ENCODE data around the gene ZNF771.
"Not testable (repeated sequence)": the region's sequence is repeated elsewhere in the genome, so short reads cannot be mapped to it uniquely, and the experiment has no call there.

The ZNF771 gene

GRCh38 chr16:30376461-30376902 lies 30.9 kb upstream of the ZNF771 start:
- DNase-seq = no peak

- DNase-seq = no peak
These were observed 30.2 kb upstream of the ZNF771 start for GRCh38 chr16:30377050-30377811.

DNA sequence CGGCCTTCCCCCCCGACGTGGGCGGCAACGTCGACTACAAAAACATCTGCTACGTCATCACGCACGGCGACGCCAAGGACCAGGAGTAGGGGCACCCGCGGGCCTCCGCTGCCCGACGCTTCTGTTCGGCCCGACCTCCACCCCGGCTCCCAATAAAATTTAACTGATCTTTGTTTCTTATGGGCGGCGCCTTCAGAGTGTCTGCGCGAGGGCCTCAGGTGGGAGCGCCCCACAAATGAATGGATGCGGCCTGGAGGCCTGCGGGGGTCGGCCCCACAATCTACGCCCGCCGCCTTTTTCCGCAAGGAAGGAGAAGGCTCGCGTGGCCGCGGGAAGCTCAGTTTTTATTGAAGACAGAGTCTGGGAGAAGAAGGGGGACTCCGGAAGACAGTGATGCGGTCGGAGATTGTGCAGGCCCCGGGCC lies 29.6 kb upstream of the ZNF771 start:
- peak; percentile 42 for DNase-seq

GRCh38 chr16:30378236-30379157 lies 28.9 kb upstream of the ZNF771 start:
- DNase-seq = peak; percentile 48

DNA sequence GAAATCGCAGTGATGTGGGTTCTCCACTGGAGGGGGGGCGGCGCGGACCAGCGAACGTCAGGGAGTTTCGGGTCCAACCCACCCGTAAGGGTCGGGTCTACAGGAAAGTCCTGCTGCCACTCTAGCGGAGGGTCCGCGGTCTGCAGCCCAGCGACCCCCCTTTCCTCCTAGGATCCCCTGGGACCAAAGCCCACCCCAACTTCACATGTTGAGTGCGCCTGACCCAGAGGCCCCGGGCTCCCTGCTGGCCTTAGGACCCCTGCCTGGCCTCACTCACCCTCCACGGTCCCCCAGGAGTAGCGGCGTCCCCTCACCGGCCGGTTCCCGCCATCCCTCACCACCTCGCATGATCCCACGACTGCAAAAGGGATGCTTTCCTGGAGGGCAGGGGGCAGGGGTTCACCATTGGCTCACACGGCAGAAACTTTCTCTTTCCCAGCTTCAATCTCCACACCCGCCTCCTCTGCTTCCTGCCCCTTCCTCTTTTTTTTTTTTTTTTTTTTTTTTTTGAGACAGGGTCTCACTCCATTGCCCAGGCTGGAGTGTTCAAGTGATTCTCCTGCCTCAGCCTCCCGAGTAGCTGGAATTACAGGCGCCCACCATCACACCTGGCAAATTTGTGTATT lies 28.1 kb upstream of the ZNF771 start:
- DNase-seq = no peak

- DNase-seq = no peak
These were observed 27.2 kb upstream of the ZNF771 start for GRCh38 chr16:30380072-30380802.

DNA sequence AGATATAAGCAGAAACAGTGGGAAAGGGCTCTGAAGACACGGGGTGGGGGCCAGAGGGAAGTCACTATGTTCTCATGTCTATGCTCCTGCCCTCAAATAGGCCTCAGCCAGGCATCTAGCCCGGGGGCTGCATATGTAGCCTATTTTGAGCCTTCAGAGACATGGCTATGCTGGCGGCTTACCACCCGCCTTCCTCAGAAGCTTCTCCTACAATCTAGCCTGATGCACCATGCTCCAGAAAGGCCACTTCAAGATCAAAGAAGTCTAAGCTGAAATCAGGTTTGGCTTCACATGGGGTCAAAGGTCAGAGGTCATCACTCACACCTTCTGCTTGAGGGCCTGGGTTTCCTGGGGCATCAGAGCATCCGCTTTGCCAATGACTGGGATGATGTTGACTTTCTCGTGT lies 26.6 kb upstream of the ZNF771 start:
- DNase-seq = no peak

GRCh38 chr16:30381291-30382041 lies 25.9 kb upstream of the ZNF771 start:
- no peak for DNase-seq

GRCh38 chr16:30382111-30382881 lies 25.1 kb upstream of the ZNF771 start, which contains the start of gene SEPTIN1:
Gene SEPTIN1, minus strand, starts transcription at chr16:30382561. Its CDS starts 19 bp downstream, at chr16:30382542.
- DNase-seq = no peak

- no peak for DNase-seq
These were observed 23.9 kb upstream of the ZNF771 start for GRCh38 chr16:30383521-30383920.

- DNase-seq = no peak
These were observed 12.7 kb upstream of the ZNF771 start for GRCh38 chr16:30394592-30395154.

GRCh38 chr16:30395155-30395991 lies 12.0 kb upstream of the ZNF771 start, which contains the start of gene ZNF48:
Gene ZNF48, plus strand, starts transcription at chr16:30395420. Its CDS starts 375 bp downstream, at chr16:30395795.
- no peak for DNase-seq

DNA sequence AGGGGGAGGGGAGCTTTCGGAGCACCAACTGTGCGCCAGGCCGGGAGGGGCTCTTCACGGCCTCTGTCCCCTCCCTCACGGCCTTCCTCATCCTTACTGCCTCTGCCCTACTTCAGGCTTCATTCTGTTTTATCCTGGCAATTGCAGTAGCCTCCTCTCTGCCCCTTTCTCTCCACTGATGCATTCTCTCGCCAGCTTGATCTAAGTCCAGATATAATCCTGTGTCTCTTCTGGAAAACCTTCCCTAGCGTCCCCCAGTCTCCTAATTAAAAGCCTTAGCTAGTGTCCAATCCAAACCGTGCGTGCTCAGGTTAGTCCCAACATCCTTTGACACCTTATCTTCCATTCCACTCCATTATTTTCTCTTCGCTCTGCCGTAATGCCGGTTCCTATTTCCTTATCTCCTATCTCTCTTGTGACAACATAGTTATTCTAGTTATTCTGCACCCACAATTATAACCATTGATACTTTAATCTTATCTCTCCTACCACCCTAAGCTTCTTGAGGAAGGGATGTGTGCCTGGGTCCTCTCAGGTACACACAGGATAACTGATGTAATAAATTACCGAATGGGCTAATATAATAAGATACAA lies 11.3 kb upstream of the ZNF771 start:
- DNase-seq = no peak

GRCh38 chr16:30396627-30397026 lies 10.8 kb upstream of the ZNF771 start:
- DNase-seq = not testable (repeated sequence)

DNA sequence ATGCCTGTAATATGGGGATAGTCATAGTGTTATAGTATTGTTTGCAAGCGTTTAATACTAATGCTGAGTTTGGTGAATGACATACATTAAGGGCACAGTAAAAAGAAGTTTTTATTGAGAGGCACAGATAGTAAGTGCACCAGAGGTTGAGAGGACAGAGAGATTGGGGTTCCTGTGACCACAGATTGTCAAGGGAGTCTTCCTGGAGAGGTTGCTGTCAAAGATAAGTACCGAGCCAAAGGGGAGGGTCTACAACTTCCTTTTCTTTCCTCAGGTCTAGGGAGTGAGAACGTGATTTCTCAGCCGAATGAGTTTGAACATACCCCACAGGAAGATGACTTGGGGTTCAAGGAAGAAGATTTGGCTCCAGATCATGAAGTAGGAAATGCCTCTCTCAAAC lies 10.3 kb upstream of the ZNF771 start:
- DNase-seq = no peak

DNA sequence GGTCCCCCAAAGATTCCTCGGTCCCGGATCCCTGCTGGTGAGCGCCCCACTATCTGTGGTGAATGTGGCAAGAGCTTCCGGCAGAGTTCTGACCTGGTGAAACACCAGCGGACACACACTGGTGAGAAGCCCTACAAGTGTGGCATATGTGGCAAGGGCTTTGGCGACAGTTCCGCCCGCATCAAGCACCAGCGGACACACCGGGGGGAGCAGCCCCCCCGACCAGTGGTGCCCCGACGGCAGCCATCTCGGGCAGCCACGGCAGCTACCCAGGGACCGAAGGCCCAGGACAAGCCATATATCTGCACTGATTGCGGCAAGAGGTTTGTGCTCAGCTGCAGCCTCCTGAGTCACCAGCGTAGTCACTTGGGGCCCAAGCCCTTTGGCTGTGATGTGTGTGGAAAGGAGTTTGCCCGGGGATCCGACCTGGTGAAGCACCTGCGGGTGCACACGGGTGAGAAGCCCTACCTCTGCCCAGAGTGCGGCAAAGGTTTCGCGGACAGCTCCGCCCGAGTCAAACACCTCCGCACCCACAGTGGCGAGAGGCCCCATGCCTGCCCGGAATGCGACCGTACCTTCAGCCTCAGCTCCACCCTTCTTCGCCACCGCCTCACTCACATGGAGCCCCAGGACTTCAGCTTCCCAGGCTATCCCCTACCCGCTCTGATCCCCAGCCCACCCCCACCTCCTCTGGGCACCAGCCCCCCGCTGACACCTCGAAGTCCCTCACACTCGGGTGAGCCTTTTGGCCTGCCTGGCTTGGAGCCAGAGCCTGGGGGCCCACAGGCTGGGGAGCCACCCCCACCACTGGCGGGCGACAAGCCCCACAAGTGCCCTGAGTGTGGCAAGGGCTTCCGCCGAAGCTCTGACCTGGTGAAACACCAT lies 9.4 kb upstream of the ZNF771 start:
- DNase-seq = no peak

DNA sequence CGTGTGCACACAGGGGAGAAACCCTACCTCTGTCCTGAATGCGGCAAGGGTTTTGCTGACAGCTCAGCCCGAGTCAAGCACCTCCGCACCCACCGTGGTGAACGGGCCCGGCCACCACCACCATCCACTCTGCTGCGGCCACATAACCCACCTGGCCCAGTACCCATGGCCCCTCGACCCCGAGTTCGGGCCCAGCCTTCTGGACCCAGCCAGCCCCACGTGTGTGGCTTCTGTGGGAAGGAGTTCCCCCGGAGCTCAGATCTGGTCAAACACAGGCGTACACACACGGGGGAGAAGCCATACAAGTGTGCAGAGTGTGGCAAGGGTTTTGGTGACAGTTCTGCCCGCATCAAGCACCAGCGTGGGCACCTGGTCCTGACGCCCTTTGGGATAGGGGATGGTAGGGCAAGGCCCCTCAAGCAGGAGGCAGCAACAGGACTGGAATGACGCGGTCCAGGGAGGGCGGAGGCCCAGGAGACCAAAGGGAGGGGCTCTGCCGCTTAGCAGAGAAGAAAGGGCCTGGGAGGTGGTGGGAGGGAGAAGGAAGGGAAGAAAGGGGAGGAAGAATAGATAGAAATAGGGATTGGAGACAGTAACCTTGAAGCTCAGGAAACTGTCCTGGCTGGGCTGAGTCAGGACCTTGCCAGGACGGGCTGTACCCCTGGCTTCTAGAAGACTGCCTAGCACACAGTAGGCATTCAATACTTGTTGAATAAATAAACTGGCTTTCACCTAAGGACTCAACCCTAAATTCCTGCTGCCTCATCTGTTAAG lies 8.6 kb upstream of the ZNF771 start:
- DNase-seq = no peak
